WERI-Rb-1 (cell line): ENCODE data around the gene RANBP17.

ENCODE experiments used
- DNase-seq: peaks from one replicate; pipeline ENCODE4 v3.0.0-alpha.2; 2020
- H3K27ac ChIP-seq: fragments of 250-450 bp; sonication (Bioruptor Pico); 2 replicates; pipeline ENCODE4 v1.5.1; 2020; ENCODE audit warnings: mild to moderate bottlenecking, moderate library complexity
- H3K27me3 ChIP-seq: fragments of 250-450 bp; sonication (Bioruptor Pico); 2 replicates; pipeline ENCODE4 v1.5.1; 2021; ENCODE audit warnings: mild to moderate bottlenecking, low read depth, moderate library complexity; ENCODE audit not compliant: insufficient read depth, severe bottlenecking
- H3K36me3 ChIP-seq: fragments of 250-450 bp; sonication (Bioruptor Pico); 2 replicates; pipeline ENCODE4 v1.5.1; 2020; ENCODE audit warnings: mild to moderate bottlenecking, moderate library complexity
- H3K4me3 ChIP-seq: 2 replicates; pipeline ENCODE4 v1.5.1; 2011; ENCODE audit warnings: low read depth, mild to moderate bottlenecking, control low read depth, low read length
- H3K9me3 ChIP-seq: fragments of 250-450 bp; sonication (Bioruptor Pico); 2 replicates; pipeline ENCODE4 v1.5.1; 2021; ENCODE audit warnings: mild to moderate bottlenecking, moderate library complexity; ENCODE audit not compliant: severe bottlenecking
- TF ChIP-seq, protein P1 (sequence below): IDR thresholded peaks from 2 replicates; pipeline ENCODE4 v1.5.1; 2011; ENCODE audit warnings: low read depth, mild to moderate bottlenecking, control low read depth, inconsistent platforms, low read length

The RANBP17 gene

DNA sequence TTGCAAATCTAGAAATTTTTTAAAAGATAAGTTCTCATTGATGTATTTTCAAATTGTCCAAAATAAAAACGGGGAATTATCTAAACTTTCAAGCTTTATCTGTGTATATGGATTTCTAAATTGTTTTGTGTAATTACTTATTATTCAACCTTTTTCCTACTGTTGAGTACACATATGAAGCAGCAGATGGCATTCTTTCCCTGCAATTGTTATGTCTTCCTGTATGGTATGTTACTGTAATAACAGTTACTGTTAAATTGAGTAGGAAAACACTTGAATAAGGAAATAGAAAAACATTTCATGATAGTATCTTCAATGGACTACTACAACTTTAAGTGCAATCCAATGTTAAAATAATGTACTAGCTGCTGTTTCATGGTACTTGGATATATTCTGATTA lies 124.8 kb downstream of the RANBP17 start:
- DNase-seq: no peak

DNA sequence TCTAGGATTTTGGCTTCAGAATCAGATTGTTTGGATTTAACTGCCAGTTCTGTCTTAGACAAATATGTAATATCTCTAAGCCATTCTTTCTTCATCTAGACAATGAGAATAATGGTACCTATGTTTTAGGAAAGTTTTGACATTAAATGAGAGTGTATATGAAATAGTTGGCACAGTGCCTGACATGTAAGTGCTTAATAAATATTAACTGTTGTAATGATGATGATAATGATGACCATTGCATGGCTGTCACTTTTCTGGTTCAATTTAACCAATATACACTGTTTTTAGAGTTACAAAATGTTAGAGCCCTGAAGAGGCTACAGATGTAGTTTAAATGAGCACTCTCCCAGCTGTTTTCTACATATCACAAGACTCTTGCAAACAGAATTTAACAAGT lies 131.7 kb downstream of the RANBP17 start:
- H3K36me3 ChIP-seq: no peaks in the 10 kb centered on the region
- H3K9me3 ChIP-seq: no peaks in the 10 kb centered on the region
- no peak for DNase-seq
- no peak overlapping the region for H3K4me3 ChIP-seq
- TF ChIP-seq, protein P1, sequence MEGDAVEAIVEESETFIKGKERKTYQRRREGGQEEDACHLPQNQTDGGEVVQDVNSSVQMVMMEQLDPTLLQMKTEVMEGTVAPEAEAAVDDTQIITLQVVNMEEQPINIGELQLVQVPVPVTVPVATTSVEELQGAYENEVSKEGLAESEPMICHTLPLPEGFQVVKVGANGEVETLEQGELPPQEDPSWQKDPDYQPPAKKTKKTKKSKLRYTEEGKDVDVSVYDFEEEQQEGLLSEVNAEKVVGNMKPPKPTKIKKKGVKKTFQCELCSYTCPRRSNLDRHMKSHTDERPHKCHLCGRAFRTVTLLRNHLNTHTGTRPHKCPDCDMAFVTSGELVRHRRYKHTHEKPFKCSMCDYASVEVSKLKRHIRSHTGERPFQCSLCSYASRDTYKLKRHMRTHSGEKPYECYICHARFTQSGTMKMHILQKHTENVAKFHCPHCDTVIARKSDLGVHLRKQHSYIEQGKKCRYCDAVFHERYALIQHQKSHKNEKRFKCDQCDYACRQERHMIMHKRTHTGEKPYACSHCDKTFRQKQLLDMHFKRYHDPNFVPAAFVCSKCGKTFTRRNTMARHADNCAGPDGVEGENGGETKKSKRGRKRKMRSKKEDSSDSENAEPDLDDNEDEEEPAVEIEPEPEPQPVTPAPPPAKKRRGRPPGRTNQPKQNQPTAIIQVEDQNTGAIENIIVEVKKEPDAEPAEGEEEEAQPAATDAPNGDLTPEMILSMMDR: no peak
- no peaks in the 10 kb centered on the region for H3K27me3 ChIP-seq
- no peak overlapping the region for H3K27ac ChIP-seq

More for the DNA sequence above, 124.8 kb downstream of the RANBP17 start:
- TF ChIP-seq, protein P1: no peak
- Histone ChIP-seq H3K36me3 (no peaks in the 10 kb centered on the region), H3K4me3 (no peak overlapping the region), H3K9me3 (no peaks in the 10 kb centered on the region), H3K27ac (no peak overlapping the region), H3K27me3 (no peaks in the 10 kb centered on the region)

DNA sequence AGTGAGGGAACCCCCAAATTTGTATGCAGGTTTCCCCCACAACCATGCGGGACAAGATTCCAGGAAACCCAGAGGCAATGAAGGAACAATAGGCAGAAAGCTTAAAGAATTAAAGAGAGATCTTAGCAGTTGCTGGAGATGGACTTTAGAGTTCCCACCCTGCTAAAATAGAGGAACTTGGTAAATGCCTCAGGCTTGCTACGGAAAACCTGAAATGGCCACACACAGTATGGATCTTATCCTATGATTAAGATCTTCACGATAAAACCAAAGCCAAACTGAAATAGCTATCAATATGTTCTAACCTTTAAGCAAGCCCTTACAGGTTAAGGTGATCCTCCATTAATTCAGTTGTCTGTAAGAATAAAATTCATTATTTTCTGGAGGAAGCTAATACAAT lies 148.3 kb downstream of the RANBP17 start:
- no peak for DNase-seq
- Histone ChIP-seq H3K27me3 (no peaks in the 10 kb centered on the region), H3K4me3 (no peak overlapping the region), H3K36me3 (no peaks in the 10 kb centered on the region), H3K9me3 (no peaks in the 10 kb centered on the region), H3K27ac (no peak overlapping the region)
- TF ChIP-seq, protein P1: no peak

DNA sequence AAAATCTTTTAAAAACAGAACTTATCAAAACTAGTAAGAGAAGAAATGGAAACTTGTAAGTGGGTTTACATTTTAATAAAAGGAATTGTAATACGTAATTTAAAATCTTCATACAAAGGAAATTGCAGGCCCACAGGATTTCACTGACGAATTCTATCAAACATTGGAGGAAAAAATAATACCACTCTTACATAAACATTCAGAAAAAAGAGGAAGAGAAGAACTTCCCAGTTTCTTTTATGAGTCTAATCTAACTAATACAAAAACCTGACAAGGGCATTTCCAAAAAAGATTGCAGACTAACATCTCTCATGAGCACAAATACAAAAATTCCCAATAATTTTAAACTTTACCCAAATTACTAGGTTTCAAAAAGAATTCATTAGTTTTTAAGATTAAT lies 149.0 kb downstream of the RANBP17 start:
- H3K36me3 ChIP-seq: no peaks in the 10 kb centered on the region

DNA sequence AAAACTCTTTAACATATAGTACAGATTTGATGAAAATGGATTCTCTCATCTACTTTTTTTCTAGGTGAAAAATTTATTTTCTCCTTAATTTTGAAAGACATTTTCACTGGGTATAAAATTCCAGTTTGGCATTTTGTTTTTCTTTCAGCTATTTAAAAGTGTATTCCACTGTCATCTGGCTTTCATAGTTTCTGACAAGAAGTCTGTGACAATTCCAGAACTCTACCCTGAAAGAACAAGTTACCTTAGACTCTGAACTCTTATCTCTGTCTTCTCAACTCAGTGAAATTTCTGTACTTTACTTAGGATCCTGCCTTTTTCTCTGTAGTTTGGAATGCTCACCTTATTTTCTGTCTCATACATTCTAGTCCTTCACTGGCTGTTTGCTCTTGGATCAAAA lies 161.7 kb downstream of the RANBP17 start:
- Histone ChIP-seq H3K27ac (no peak overlapping the region), H3K27me3 (no peaks in the 10 kb centered on the region), H3K4me3 (no peak overlapping the region), H3K9me3 (no peaks in the 10 kb centered on the region), H3K36me3 (no peaks in the 10 kb centered on the region)
- no peak for DNase-seq
- TF ChIP-seq, protein P1: no peak

More for the DNA sequence above, 149.0 kb downstream of the RANBP17 start:
- TF ChIP-seq, protein P1: no peak
- H3K27ac ChIP-seq: no peak overlapping the region
- H3K4me3 ChIP-seq: no peak overlapping the region
- no peak for DNase-seq
- H3K27me3 ChIP-seq: no peaks in the 10 kb centered on the region
- H3K9me3 ChIP-seq: no peaks in the 10 kb centered on the region

DNA sequence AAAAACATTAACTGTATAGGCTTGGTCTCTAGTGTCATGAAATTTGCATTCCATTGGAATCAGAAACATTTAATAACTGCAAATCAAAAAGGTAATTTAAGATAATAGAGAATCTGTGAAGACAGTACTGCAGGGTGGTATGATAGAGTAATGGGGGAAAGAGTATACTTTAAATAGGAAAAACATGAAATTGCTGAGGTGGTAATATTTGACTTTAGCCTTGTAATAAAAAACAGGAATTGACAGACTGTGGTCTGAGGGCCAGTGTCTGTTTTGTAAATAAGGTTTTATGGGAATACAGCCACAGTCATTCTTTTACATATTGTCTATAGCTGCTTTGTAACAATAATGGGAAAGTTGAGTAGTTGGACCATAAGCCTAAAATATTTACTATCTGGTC lies 162.3 kb downstream of the RANBP17 start:
- no peak for DNase-seq
- no peaks in the 10 kb centered on the region for H3K36me3 ChIP-seq
- H3K9me3 ChIP-seq: no peaks in the 10 kb centered on the region
- H3K4me3 ChIP-seq: no peak overlapping the region
- TF ChIP-seq, protein P1: no peak
- H3K27ac ChIP-seq: no peak overlapping the region
- H3K27me3 ChIP-seq: no peaks in the 10 kb centered on the region
